ENCODE measurements around the gene NRTN.

The NRTN gene

GRCh38 chr19:5814852-5815246 lies 10.0 kb downstream of the NRTN start:
- no peak for DNase-seq (ENCODE audit: low read depth)

- DNase-seq (ENCODE audit: low read depth), result no peak
These were observed 12.4 kb downstream of the NRTN start for GRCh38 chr19:5817218-5817617.

GRCh38 chr19:5818594-5818993 lies 13.7 kb downstream of the NRTN start:
- DNase-seq (ENCODE audit: low read depth), result no peak

GRCh38 chr19:5820785-5821184 lies 15.9 kb downstream of the NRTN start:
- no peak for DNase-seq (ENCODE audit: low read depth)

GRCh38 chr19:5821521-5822180 lies 16.8 kb downstream of the NRTN start:
- DNase-seq (ENCODE audit: low read depth), result no peak

GRCh38 chr19:5822181-5822844 lies 17.4 kb downstream of the NRTN start:
- DNase-seq (ENCODE audit: low read depth), result no peak

- no peak for DNase-seq (ENCODE audit: low read depth)
These were observed 18.9 kb downstream of the NRTN start for GRCh38 chr19:5823579-5824281.

- no peak for DNase-seq (ENCODE audit: low read depth)
These were observed 19.9 kb downstream of the NRTN start for GRCh38 chr19:5824751-5825150.

GRCh38 chr19:5825178-5825577 lies 20.3 kb downstream of the NRTN start:
- no peak for DNase-seq (ENCODE audit: low read depth)

- DNase-seq (ENCODE audit: low read depth), result no peak
These were observed 21.9 kb downstream of the NRTN start for GRCh38 chr19:5826531-5827341.

GRCh38 chr19:5827342-5827890 lies 22.5 kb downstream of the NRTN start:
- DNase-seq (ENCODE audit: low read depth), result no peak

GRCh38 chr19:5827891-5828660 lies 23.2 kb downstream of the NRTN start:
- DNase-seq (ENCODE audit: low read depth), result peak; percentile 96

- peak; percentile 40 for DNase-seq (ENCODE audit: low read depth)
These were observed 24.0 kb downstream of the NRTN start for GRCh38 chr19:5828661-5829566.

- DNase-seq (ENCODE audit: low read depth), result no peak
These were observed 24.9 kb downstream of the NRTN start for GRCh38 chr19:5829567-5830310.

GRCh38 chr19:5831159-5831558 lies 26.3 kb downstream of the NRTN start:
- no peak for DNase-seq (ENCODE audit: low read depth)

GRCh38 chr19:5832061-5832460 lies 27.2 kb downstream of the NRTN start:
- no peak for DNase-seq (ENCODE audit: low read depth)

- DNase-seq (ENCODE audit: low read depth), result no peak
These were observed 27.8 kb downstream of the NRTN start for GRCh38 chr19:5832527-5833216.

- DNase-seq (ENCODE audit: low read depth), result no peak
These were observed 33.0 kb downstream of the NRTN start for GRCh38 chr19:5837761-5838352.
